Endothelial cell of umbilical vein (primary cell): ENCODE results near the gene SEPTIN5. TPM values are rescaled to one million over a fixed set of nuclear protein-coding genes. Genes with fewer than 3 reads are reported as not detected.
"Not testable (repeated sequence)": the region's sequence is repeated elsewhere in the genome, so short reads cannot be mapped to it uniquely, and the experiment has no call there.

ENCODE experiments used
- BruUV-seq: library from RNA; stranded (reverse); fragments of 400-500 nt; replicated peaks from 2 replicates; lab custom pipeline; 2021; lab: Mats Ljungman, UMichigan
- CTCF ChIA-PET: fragments of 300-600, 350-600 bp; sonication (Branson Sonifier 250); formaldehyde crosslinking; loops from one replicate; lab custom pipeline; 2021; ENCODE audit warnings: antibody characterized with exemption, inconsistent platforms; lab: Charles Lee
- POLR2A ChIA-PET: fragments of 300-600, 350-600 bp; sonication (Branson Sonifier 250); formaldehyde crosslinking; loops from one replicate; lab custom pipeline; 2021; ENCODE audit warnings: antibody characterized with exemption, inconsistent platforms; lab: Charles Lee
- DNase-seq: peaks from one replicate; pipeline ENCODE4 v3.0.0-alpha.2; 2011; ENCODE audit warnings: low read depth, low spot score
- FAIRE-seq: peaks from 2 replicates; lab custom pipeline; 2011; peaks lifted over from hg19 to GRCh38; lab: Jason Lieb, UNC
- H2AFZ ChIP-seq: 2 replicates; pipeline ENCODE4 v1.6.0; 2012; ENCODE audit warnings: low read depth, low read length, control low read depth, inconsistent platforms
- H3K27ac ChIP-seq: 2 replicates; pipeline ENCODE4 v1.5.1; 2011; ENCODE audit warnings: low read depth, mild to moderate bottlenecking, control low read depth, low read length, moderate library complexity; ENCODE audit not compliant: insufficient read depth
- H3K27me3 ChIP-seq, 2 experiments: 2 replicates each; pipeline versions ENCODE4 v1.6.0 to v1.6.1; 2011; ENCODE audit warnings: low read length in 2 of 2, mixed read lengths in 1 of 2; ENCODE audit not compliant: control insufficient read depth in 2 of 2, insufficient read depth in 2 of 2
- H3K36me3 ChIP-seq, 2 experiments: 2 replicates in 1 of 2; 3 replicates in 1 of 2; pipeline ENCODE4 v1.5.1; 2011; ENCODE audit warnings: low read length in 2 of 2, mild to moderate bottlenecking in 1 of 2, moderate library complexity in 1 of 2; ENCODE audit not compliant: control insufficient read depth in 2 of 2, insufficient read depth in 2 of 2; ENCODE audit errors: extremely low read depth in 1 of 2
- H3K4me1 ChIP-seq: 3 replicates; pipeline ENCODE4 v1.5.1; 2011; ENCODE audit warnings: mild to moderate bottlenecking, low read length; ENCODE audit not compliant: control insufficient read depth, insufficient read depth; ENCODE audit errors: extremely low read depth
- H3K4me2 ChIP-seq: 2 replicates; pipeline ENCODE4 v1.6.1; 2011; ENCODE audit warnings: low read length, control low read depth, mixed read lengths; ENCODE audit not compliant: insufficient read depth
- H3K4me3 ChIP-seq, 3 experiments: fragments of 200-600 bp in 1 of 3; sonication (generic), shearing (Covaris generic) in 1 of 3; replicated peaks in 1 of 3; 2 replicates each; pipeline ENCODE4 v1.5.1; 2011 to 2016; ENCODE audit warnings: control low read depth in 3 of 3, low read length in 3 of 3, mild to moderate bottlenecking in 2 of 3, inconsistent platforms in 1 of 3, low read depth in 1 of 3, moderate library complexity in 1 of 3; ENCODE audit not compliant: insufficient read depth in 1 of 3
- H3K79me2 ChIP-seq: 2 replicates; pipeline ENCODE4 v1.6.0; 2012; ENCODE audit warnings: low read length, inconsistent platforms; ENCODE audit not compliant: control insufficient read depth, insufficient read depth
- H3K9ac ChIP-seq: replicated peaks from 2 replicates; pipeline ENCODE3; 2011; ENCODE audit warnings: low read length, control low read depth; ENCODE audit not compliant: insufficient read depth; ENCODE audit errors: extremely low read depth
- H3K9me1 ChIP-seq: replicated peaks from 3 replicates; pipeline ENCODE4 v1.6.0; 2011; ENCODE audit warnings: mild to moderate bottlenecking, low read length; ENCODE audit not compliant: control insufficient read depth, insufficient read depth; ENCODE audit errors: extremely low read depth
- H3K9me3 ChIP-seq: replicated peaks from 2 replicates; pipeline ENCODE4 v1.5.1; 2012; ENCODE audit warnings: low read length, inconsistent platforms; ENCODE audit not compliant: control insufficient read depth, insufficient read depth
- H4K20me1 ChIP-seq: replicated peaks from 2 replicates; pipeline ENCODE3; 2011; ENCODE audit warnings: mild to moderate bottlenecking, low read length; ENCODE audit not compliant: control insufficient read depth, insufficient read depth; ENCODE audit errors: extremely low read depth
- EZH2 ChIP-seq: IDR thresholded peaks from 2 replicates; pipeline ENCODE4 v1.6.1; 2012; ENCODE audit warnings: borderline replicate concordance, low read depth, mild to moderate bottlenecking, moderate library complexity, low read length, inconsistent platforms; ENCODE audit not compliant: severe bottlenecking
- FOS ChIP-seq: IDR thresholded peaks from 2 replicates; pipeline ENCODE4 v1.6.1; 2011; ENCODE audit warnings: mild to moderate bottlenecking, low read length, moderate library complexity, borderline replicate concordance; ENCODE audit not compliant: insufficient read depth
- GATA2 ChIP-seq: IDR thresholded peaks from 2 replicates; pipeline ENCODE4 v1.7.0; 2011; ENCODE audit warnings: low read depth, mild to moderate bottlenecking, moderate library complexity, mixed read lengths, low read length; ENCODE audit not compliant: insufficient read length, insufficient read depth
- JUN ChIP-seq: IDR thresholded peaks from 2 replicates; pipeline ENCODE4 v1.6.1; 2011; ENCODE audit warnings: borderline replicate concordance, low read depth; ENCODE audit not compliant: insufficient read length, insufficient read depth
- MYC ChIP-seq: IDR thresholded peaks from one replicate; pipeline ENCODE4 v1.6.1; 2011; ENCODE audit warnings: mild to moderate bottlenecking, low read depth, low read length
- POLR2A ChIP-seq: IDR thresholded peaks from 2 replicates; pipeline ENCODE4 v1.6.1; 2012; ENCODE audit warnings: low read depth, mild to moderate bottlenecking, control low read depth, low read length
- POLR2AphosphoS5 ChIP-seq: IDR thresholded peaks from 2 replicates; pipeline ENCODE4 v1.6.1; 2012; ENCODE audit warnings: low read depth, mild to moderate bottlenecking, control low read depth, low read length, moderate library complexity; ENCODE audit not compliant: insufficient read depth
- dilution Hi-C: fragments of 300-500 bp; cut with MboI; formaldehyde crosslinking; loops from one replicate; pipeline ENCODE4 v1.15.0; 2019; ENCODE audit warnings: low sequenced_read_pairs; ENCODE audit not compliant: extremely low pct_ligation_motif_present
- intact Hi-C: fragments of 100-400 bp; cut with micrococcal nuclease; formaldehyde crosslinking; loops from one replicate; pipeline ENCODE4 v1.10.0; 2022
- polyA plus RNA-seq, 4 experiments: library from polyadenylated mRNA; depleted of rRNA in 3 of 4; stranded (reverse) in 3 of 4; unstranded in 1 of 4; fragments of >200 nt; gene quantifications; 2 replicates each; pipeline versions ENCODE4 v1.2.1 to v1.2.3, GENCODE V29; 2011 to 2012; ENCODE audit warnings: missing spikeins in 1 of 4
- total RNA-seq: library from RNA; stranded (reverse); gene quantifications from 2 replicates; pipeline ENCODE4 v1.2.3, GENCODE V29; 2021
- TF ChIP-seq, protein P1 (sequence below): IDR thresholded peaks from 2 replicates; pipeline ENCODE4 v1.6.1; 2011; ENCODE audit not compliant: insufficient read depth, insufficient read length
- TF ChIP-seq, protein P2 (sequence below), 2 donors: IDR thresholded peaks; 1 replicate in 1 of 2; 2 replicates in 1 of 2; pipeline ENCODE4 v1.5.1; 2011; ENCODE audit warnings: low read length in 2 of 2, mild to moderate bottlenecking in 2 of 2, moderate library complexity in 2 of 2, control low read depth in 1 of 2, inconsistent platforms in 1 of 2, low read depth in 1 of 2; ENCODE audit not compliant: insufficient read depth in 1 of 2; ENCODE audit errors: extremely low read depth in 1 of 2

The SEPTIN5 gene
- total and polyA plus RNA-seq, 2 donors (not counting 3 experiments of a cell fraction or from before 2014, with no cell fraction given): 31.1 to 35.8 TPM

GRCh38 chr22:19696504-19697276 lies 17.6 kb upstream of the SEPTIN5 start:
- Histone ChIP-seq H3K4me3 (no peak overlapping the region), H3K27ac (no peak overlapping the region), H4K20me1 (no peaks in the 10 kb centered on the region), H3K4me2 (no peak overlapping the region), H3K4me1 (peaks cover 2% of the 10 kb centered on the region), H3K79me2 (no peaks in the 10 kb centered on the region), H3K36me3 (no peaks in the 10 kb centered on the region), H3K9me1 (no peaks in the 10 kb centered on the region), H3K9me3 (no peaks in the 10 kb centered on the region), H2AFZ (no peak overlapping the region), H3K9ac (no peak overlapping the region), H3K27me3 (no peaks in the 10 kb centered on the region)
- ChIA-PET CTCF (interaction anchor here (0.9 to 1.4 kb wide), 4 partner anchors 17 to 67 kb away, joined by 3 to 5 read pairs (median 3); no protein-coding TSS in a partner anchor), POLR2A (no interaction called here)
- no TSS peak for BruUV-seq
- FAIRE-seq (no peak), DNase-seq (no peak)
- TF ChIP-seq, protein P1, sequence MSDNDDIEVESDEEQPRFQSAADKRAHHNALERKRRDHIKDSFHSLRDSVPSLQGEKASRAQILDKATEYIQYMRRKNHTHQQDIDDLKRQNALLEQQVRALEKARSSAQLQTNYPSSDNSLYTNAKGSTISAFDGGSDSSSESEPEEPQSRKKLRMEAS: no peak
- TF ChIP-seq JUN (no peak), POLR2AphosphoS5 (no peak), FOS (no peak), EZH2 (no peak), MYC (no peak), POLR2A (no peak), GATA2 (no peak)
- TF ChIP-seq, protein P2, sequence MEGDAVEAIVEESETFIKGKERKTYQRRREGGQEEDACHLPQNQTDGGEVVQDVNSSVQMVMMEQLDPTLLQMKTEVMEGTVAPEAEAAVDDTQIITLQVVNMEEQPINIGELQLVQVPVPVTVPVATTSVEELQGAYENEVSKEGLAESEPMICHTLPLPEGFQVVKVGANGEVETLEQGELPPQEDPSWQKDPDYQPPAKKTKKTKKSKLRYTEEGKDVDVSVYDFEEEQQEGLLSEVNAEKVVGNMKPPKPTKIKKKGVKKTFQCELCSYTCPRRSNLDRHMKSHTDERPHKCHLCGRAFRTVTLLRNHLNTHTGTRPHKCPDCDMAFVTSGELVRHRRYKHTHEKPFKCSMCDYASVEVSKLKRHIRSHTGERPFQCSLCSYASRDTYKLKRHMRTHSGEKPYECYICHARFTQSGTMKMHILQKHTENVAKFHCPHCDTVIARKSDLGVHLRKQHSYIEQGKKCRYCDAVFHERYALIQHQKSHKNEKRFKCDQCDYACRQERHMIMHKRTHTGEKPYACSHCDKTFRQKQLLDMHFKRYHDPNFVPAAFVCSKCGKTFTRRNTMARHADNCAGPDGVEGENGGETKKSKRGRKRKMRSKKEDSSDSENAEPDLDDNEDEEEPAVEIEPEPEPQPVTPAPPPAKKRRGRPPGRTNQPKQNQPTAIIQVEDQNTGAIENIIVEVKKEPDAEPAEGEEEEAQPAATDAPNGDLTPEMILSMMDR (IDR thresholded peaks at IDR 0.05; ENCODE audit: extremely low read depth in 1 of 2, insufficient read depth in 1 of 2, low read depth in 1 of 2, low read length in 2 of 2): no peak
- dilution Hi-C loops (no loop called here), intact Hi-C loops (no loop called here)

DNA sequence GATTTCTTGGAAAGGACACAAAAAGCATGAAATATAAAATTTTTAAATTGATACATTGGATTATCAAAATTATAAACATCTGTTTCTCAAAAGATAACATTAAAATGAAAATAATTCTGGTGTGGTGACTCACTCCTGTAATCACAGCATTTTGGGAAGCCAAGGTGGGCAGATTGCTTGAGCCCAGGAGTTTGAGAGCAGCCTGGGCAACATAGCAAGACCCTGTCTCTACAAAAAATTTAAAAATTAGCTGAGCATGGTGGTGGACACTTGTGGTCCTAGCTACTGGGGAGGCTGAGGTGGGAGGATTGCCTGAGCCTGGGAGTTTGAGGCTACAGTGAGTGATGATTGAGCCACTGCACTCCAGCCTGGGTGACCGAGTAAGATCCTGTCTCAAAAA lies 16.4 kb upstream of the SEPTIN5 start:
- dilution Hi-C loops, POLR2A ChIA-PET, H3K27ac ChIP-seq, H3K9me3 ChIP-seq, H3K79me2 ChIP-seq, H2AFZ ChIP-seq, H4K20me1 ChIP-seq, H3K9ac ChIP-seq, H3K27me3 ChIP-seq, H3K4me3 ChIP-seq, H3K4me1 ChIP-seq, BruUV-seq, H3K36me3 ChIP-seq, H3K4me2 ChIP-seq, DNase-seq, intact Hi-C loops, FAIRE-seq, H3K9me1 ChIP-seq: not testable (repeated sequence)
- CTCF ChIA-PET: interaction anchor here (1.1 kb wide), 1 partner anchor 18 kb away, joined by 3 read pairs; no protein-coding TSS in a partner anchor
